Activated T-helper 9 cell treated with anti-CD3 and anti-CD28 coated beads, Interleukin-2, amount 50 U/mL, for 16 hours (primary cell): ENCODE data around the gene FBXW5.

Experiments used
- DNase-seq: peaks from one replicate; pipeline ENCODE4 v3.0.0-alpha.2; 2020; ENCODE audit warnings: low read depth

The FBXW5 gene

DNA sequence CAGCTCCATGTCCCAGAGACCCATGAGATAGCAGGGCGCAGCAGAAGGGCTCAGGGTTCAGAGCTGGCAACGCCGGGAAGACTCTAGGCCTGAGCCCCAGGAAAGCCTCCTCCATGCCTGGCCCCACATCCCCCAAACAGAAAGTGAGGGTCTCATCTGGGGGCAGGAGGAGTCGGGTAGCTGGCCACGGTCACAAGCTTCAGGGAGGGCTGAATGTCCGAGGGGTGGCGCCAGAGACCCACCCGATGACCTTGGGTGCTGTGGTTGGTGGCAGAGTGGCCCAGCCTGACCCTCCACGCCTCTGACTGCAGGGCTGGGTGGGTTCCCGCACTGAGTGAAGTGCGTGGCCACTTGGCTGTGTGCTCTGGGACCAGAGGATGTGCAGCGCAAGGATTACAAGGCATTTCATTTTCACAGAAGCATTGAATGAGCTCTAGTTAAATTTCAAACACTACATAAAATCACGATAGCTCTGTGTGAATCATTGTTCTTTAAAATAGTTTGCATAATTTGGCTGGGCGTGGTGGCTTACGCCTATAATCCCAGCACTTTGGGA lies 3.5 kb upstream of the FBXW5 start:
- no peak for DNase-seq

- DNase-seq = no peak
Measured at GRCh38 chr9:136947028-136947891, 2.7 kb upstream of the FBXW5 start.

GRCh38 chr9:136946228-136947027 lies 1.9 kb upstream of the FBXW5 start:
- DNase-seq = no peak

- DNase-seq = no peak
Measured at GRCh38 chr9:136945333-136946227, 1.0 kb upstream of the FBXW5 start.

GRCh38 chr9:136944212-136944518 lies 373 bp downstream of the FBXW5 start:
- no peak for DNase-seq

DNA sequence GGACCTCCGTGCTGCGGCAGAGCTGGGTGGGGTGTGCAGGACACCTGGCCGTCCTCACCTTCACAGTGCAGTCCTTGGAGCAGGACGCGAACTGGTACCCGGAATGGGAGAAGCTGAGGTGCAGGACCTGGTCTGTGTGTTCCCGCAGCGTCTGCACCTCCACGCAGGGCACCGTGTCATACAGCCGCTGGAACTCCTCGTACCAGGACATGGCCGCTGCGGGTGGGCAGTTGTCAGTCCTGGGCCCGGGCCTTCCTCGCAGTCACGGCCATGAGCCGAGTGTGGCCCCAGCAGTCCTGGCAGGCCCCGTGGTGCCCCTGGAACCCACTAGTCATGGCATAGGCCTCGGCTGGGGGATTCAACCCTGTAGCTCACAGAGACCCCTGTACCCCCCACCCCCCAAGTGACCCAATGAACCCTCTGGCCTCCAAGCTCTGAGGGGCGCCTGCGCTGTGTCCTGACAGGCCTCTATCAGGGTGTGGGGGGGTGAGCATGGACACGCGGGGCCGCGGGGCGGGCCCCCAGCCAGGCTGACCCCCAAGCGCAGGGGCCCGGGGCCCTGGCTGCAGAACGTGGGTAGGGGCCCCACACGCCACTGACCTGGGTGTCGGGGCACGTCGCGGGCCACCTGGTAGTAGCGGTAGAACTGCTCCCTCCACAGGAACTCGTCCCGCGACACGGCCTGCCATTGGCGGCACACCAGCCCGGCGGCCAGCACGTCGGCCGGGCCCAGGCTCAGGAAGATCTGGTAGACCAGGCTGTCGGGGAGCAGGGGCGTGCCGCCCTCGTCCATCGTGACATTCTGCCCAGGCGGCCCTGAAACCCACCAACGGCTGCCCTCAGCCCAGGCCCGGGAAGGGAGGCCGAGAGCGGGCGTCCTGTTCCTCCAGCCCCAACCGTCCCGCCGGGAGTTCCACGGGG lies 987 bp downstream of the FBXW5 start:
- DNase-seq = no peak

- DNase-seq = no peak
Measured at GRCh38 chr9:136942881-136943230, 1.7 kb downstream of the FBXW5 start.

DNA sequence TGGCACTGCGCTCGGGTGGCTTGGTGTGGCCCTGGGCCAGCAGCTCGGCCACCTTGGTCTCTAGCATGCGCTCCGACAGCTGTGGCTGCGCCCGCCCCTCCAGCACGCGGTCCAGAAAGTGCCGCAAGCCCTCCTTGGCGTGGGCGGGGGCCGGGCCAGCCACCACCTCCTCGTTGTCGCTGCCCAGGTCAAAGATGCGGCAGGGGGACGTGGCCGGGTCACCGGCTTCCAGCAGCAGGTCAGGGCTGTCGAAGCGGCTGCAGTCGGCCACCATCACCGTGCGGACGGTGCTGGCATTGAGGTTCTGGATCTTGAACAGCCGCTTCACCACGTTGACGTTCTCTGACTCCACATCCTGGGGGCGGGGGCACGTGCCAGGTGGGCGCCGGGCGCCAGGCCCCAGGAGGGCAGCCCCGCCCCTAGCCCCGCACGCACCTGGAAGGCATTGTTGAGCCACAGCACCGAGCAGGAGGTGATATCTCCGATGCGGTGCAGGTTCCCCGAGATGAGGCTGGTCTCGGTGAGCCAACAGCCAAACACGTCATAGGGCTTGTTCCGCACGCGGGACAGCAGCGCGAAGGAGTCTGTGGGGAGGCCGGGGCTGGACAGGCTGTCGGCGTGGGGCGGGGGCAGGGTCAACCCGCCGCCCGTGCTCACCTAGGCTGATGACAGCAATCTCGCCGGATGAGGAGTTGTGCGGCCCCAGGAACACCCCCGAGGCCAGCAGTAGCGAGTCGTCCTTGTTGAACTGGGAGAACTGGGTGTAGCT lies 2.2 kb downstream of the FBXW5 start:
- no peak for DNase-seq

DNA sequence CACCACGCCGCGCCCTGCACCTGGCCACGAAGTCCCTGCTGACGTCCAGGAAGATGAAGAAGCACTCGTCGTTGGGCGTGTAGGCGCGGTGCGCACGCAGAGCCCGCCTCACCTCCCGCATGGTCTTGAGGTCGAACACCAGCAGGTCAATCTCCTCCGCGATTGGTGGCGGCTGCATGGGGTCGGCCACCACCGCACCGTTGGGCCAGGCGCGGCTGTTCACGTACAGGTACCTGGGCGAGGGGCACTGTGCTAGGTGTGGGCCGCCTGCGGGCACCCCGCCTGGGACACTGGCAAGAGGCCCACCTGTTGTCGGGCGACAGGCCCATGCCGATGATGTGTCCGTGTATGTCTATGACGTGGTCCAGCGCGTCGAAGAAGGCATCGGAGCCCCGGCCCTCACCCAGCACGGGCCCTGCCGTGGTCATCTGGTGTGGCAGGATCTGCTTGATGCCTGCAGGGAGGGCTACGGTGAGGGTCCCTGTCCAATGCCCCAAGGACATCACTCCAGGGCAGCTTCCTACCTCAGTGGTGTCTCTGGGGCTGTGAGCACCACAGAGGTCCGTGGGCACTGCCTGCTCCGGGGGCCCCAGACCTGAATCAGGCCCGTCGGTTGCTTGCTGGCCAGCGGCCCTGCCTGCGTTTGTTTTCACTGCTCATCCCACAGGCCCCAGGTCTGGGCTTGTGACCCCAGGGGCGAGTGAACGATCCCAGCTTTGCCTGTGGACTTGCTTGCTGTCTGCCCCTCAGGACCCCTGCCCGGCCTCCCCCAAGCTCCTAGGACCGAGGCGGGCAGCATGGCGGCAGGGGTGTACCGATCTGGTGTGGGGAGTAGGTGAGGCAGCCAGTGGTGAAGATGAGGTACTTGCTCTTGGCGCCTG lies 3.1 kb downstream of the FBXW5 start:
- DNase-seq = no peak

GRCh38 chr9:136940526-136941230 lies 3.9 kb downstream of the FBXW5 start:
- DNase-seq = no peak

DNA sequence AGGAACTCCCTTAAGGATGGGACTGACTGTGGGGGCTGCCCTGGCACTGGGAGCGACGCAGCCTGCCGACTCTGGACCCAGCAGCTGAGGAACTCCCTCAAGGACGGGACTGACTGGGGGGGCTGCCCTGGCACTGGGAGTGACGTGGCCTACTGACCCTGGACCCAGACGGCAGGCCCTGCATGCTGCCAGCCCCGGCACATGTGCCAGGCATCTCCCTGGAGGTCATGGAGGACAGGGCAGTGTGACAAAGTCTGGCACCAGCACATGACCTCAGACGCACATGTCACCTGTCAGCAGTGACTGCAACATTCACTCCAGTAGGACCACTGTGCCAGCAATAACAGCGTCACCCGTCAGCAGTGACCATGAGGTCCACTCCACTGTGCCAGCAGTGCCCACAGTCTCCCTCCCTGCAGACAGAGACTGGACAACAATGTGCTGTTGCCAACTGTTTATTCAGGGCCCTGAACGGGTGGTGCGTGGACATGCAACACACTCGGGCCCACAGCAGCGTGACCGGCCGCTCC lies 4.5 kb downstream of the FBXW5 start:
- no peak for DNase-seq

GRCh38 chr9:136939431-136939995 lies 5.0 kb downstream of the FBXW5 start:
- no peak for DNase-seq

- no peak for DNase-seq
Measured at GRCh38 chr9:136937186-136938001, 7.1 kb downstream of the FBXW5 start.

GRCh38 chr9:136936645-136937170 lies 7.8 kb downstream of the FBXW5 start:
- DNase-seq = no peak

DNA sequence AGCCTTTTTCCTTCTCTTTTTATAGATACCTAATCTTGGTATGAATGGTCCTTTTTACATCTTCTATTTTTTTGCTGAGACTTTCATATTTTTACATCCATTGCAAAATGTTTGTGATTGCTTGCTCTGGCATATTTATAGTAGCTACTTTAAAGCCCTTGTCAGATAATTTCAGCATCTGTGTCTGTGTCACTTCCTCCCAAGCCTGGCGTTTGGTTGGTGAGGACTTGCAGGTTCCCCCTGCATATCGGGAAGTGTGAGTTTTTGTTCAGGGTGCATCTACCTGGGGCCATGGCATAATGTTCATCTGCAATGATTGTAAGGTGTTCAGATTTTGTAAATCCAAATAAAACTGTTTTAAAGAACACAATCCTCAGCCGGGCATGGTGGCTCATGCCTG lies 8.9 kb downstream of the FBXW5 start:
- no peak for DNase-seq

GRCh38 chr9:136934277-136934676 lies 10.3 kb downstream of the FBXW5 start:
- no peak for DNase-seq

DNA sequence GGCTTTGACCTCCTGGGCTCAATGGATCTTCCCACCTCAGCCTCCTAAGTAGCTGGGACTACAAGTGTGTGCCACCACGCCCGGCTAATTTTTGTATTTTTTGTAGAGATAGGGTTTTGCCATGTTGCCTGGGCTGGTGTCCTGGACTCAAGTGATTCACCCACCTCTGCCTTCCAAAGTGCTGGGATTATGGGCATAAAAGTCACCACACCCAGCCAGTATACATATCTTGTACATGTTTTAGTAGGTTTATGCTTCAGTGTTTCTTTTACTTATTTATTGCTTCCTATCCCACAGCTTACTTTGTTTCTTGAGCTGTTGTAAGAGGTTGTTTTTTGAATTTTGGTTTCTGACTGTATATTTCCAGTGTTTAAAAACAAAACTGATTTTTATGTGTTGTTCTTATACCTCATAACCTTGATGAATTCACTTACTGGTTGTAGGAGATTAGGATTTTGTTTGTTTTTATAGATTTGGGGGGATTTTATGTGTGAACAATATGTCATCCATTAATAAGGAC lies 12.9 kb downstream of the FBXW5 start:
- no peak for DNase-seq
